Epithelial cell of proximal tubule (primary cell): ENCODE measurements around the gene DPY19L2. TPM values are rescaled to one million over a fixed set of nuclear protein-coding genes. Genes with fewer than 3 reads are reported as not detected.
"Not testable (repeated sequence)": the region's sequence is repeated elsewhere in the genome, so short reads cannot be mapped to it uniquely, and the experiment has no call there.

ENCODE experiments used
- DNase-seq: peaks from one replicate; pipeline ENCODE4 v3.0.0-alpha.2; 2011; ENCODE audit warnings: low read depth
- H3K4me3 ChIP-seq: 2 replicates; pipeline ENCODE4 v1.5.1; 2011; ENCODE audit warnings: low read depth, mild to moderate bottlenecking, low read length
- total RNA-seq: library from RNA; depleted of rRNA; stranded (reverse); fragments of >200 nt; gene quantifications from 2 replicates; pipeline ENCODE4 v1.2.3, GENCODE V29; 2015

DPY19L2 gene
- total RNA-seq, 1 donor from 2014 or later: 6.9 TPM

GRCh38 chr12:63680758-63681157 lies 12.5 kb upstream of the DPY19L2 start:
- DNase-seq, H3K4me3 ChIP-seq: not testable (repeated sequence)

- H3K4me3 ChIP-seq, DNase-seq: not testable (repeated sequence)
Observed at GRCh38 chr12:63672550-63672949, 4.3 kb upstream of the DPY19L2 start.

- not testable (repeated sequence) for H3K4me3 ChIP-seq, DNase-seq
Observed at GRCh38 chr12:63669936-63670335, 1.6 kb upstream of the DPY19L2 start.

- DNase-seq: not testable (repeated sequence)
- peak overlapping the region; percentile 97 for H3K4me3 ChIP-seq
Observed at GRCh38 chr12:63669427-63669826, 1.1 kb upstream of the DPY19L2 start.

GRCh38 chr12:63668800-63669365 lies 590 bp upstream of the DPY19L2 start:
- H3K4me3 ChIP-seq: peak overlapping the region; percentile 97
- not testable (repeated sequence) for DNase-seq

GRCh38 chr12:63663005-63663404 lies 5.3 kb downstream of the DPY19L2 start:
- not testable (repeated sequence) for DNase-seq, H3K4me3 ChIP-seq

- H3K4me3 ChIP-seq, DNase-seq: not testable (repeated sequence)
Observed at GRCh38 chr12:63658501-63658900, 9.8 kb downstream of the DPY19L2 start.

- H3K4me3 ChIP-seq: not testable (repeated sequence)
Observed at GRCh38 chr12:63656407-63656806, 11.9 kb downstream of the DPY19L2 start.

GRCh38 chr12:63655543-63656257 lies 12.6 kb downstream of the DPY19L2 start:
- DNase-seq, H3K4me3 ChIP-seq: not testable (repeated sequence)

More at GRCh38 chr12:63656407-63656806, 11.9 kb downstream of the DPY19L2 start:
- not testable (repeated sequence) for DNase-seq

GRCh38 chr12:63654481-63654880 lies 13.8 kb downstream of the DPY19L2 start:
- not testable (repeated sequence) for H3K4me3 ChIP-seq, DNase-seq

- not testable (repeated sequence) for DNase-seq, H3K4me3 ChIP-seq
Observed at GRCh38 chr12:63649517-63649916, 18.8 kb downstream of the DPY19L2 start.

- DNase-seq, H3K4me3 ChIP-seq: not testable (repeated sequence)
Observed at GRCh38 chr12:63643381-63644140, 24.7 kb downstream of the DPY19L2 start.

- not testable (repeated sequence) for H3K4me3 ChIP-seq, DNase-seq
Observed at GRCh38 chr12:63624258-63624657, 44.0 kb downstream of the DPY19L2 start.

- H3K4me3 ChIP-seq, DNase-seq: not testable (repeated sequence)
Observed at GRCh38 chr12:63615544-63615943, 52.7 kb downstream of the DPY19L2 start.

GRCh38 chr12:63611285-63611684 lies 57.0 kb downstream of the DPY19L2 start:
- DNase-seq, H3K4me3 ChIP-seq: not testable (repeated sequence)

- not testable (repeated sequence) for DNase-seq, H3K4me3 ChIP-seq
Observed at GRCh38 chr12:63609281-63609680, 59.0 kb downstream of the DPY19L2 start.

GRCh38 chr12:63604985-63605384 lies 63.3 kb downstream of the DPY19L2 start:
- not testable (repeated sequence) for H3K4me3 ChIP-seq

GRCh38 chr12:63594828-63595227 lies 73.5 kb downstream of the DPY19L2 start:
- H3K4me3 ChIP-seq, DNase-seq: not testable (repeated sequence)

More at GRCh38 chr12:63604985-63605384, 63.3 kb downstream of the DPY19L2 start:
- not testable (repeated sequence) for DNase-seq

GRCh38 chr12:63584426-63584825 lies 83.9 kb downstream of the DPY19L2 start:
- DNase-seq, H3K4me3 ChIP-seq: not testable (repeated sequence)

- H3K4me3 ChIP-seq, DNase-seq: not testable (repeated sequence)
Observed at GRCh38 chr12:63583289-63583688, 85.0 kb downstream of the DPY19L2 start.
